ENCODE measurements around the gene VEGFC.

Gene VEGFC, protein sequence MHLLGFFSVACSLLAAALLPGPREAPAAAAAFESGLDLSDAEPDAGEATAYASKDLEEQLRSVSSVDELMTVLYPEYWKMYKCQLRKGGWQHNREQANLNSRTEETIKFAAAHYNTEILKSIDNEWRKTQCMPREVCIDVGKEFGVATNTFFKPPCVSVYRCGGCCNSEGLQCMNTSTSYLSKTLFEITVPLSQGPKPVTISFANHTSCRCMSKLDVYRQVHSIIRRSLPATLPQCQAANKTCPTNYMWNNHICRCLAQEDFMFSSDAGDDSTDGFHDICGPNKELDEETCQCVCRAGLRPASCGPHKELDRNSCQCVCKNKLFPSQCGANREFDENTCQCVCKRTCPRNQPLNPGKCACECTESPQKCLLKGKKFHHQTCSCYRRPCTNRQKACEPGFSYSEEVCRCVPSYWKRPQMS

DNA sequence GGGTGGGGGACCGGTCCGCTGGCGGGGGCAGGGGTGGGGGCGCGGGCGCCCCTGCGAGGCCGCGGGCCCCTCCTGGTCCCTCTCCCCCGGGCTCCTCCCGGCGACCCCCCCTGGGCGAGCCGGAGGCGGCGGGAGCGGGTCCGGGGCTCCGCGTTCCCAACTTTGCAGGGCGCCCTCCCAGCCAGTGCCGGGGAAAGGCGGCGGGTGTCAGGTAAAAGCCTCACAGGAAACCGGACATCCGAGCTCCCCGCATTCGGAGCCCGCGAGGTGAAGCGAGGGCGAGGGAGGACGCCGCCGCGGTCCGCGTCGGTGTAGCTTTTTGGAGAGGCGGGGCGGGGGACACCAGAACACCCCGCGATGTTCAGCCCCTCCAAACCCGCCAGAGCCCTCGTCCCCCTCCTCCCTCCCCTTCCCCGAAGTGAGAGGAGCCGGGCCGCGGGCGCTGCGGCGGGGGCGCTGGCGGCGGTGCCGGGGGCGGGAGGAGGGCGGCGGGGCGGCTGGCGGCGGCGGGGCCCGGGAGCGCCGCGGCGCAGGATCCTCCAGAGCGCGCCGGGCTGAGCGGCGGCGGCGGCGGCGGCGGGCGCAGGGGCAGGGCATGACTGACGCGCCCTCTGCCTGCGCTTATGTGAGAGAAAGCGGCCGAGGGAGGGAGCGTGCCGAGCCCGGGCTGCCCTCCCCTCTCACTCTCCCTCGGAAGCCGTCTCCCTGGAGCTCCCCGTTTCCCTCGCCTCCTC lies at the start of gene VEGFC:
Gene VEGFC, minus strand, starts transcription at position 597 of the 734 bp plus-strand sequence. CDS start 611 bp downstream, outside the sequence.
- DNase-seq (ENCODE audit: low read depth in 2 of 2), result peak in 1 of 2 donors; percentile 9

GRCh38 chr4:176841711-176842112 lies 49.0 kb upstream of the VEGFC start:
- DNase-seq (ENCODE audit: low read depth in 2 of 2), result no peak

DNA sequence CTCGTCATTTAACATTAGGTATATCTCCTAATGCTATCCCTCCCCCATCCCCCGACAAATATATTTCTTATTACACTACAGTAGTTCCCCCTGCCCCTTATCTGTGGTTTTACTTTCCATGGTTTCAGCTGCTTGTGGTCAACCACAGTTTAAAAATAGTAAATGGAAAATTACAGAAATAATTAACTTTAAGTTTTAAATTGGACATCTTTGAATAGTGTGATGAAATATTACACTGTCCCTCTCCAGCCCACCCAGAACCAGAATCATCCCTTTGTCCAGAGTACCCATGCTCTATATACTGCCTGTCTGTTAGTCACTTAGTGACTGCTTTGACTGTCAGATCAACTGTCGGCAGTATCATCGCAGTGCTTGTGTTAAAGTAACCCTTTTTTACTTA lies 47.4 kb upstream of the VEGFC start:
- DNase-seq (ENCODE audit: low read depth in 2 of 2), result no peak

- no peak for DNase-seq (ENCODE audit: low read depth in 2 of 2)
These were observed 46.9 kb upstream of the VEGFC start for GRCh38 chr4:176839656-176840055.

DNA sequence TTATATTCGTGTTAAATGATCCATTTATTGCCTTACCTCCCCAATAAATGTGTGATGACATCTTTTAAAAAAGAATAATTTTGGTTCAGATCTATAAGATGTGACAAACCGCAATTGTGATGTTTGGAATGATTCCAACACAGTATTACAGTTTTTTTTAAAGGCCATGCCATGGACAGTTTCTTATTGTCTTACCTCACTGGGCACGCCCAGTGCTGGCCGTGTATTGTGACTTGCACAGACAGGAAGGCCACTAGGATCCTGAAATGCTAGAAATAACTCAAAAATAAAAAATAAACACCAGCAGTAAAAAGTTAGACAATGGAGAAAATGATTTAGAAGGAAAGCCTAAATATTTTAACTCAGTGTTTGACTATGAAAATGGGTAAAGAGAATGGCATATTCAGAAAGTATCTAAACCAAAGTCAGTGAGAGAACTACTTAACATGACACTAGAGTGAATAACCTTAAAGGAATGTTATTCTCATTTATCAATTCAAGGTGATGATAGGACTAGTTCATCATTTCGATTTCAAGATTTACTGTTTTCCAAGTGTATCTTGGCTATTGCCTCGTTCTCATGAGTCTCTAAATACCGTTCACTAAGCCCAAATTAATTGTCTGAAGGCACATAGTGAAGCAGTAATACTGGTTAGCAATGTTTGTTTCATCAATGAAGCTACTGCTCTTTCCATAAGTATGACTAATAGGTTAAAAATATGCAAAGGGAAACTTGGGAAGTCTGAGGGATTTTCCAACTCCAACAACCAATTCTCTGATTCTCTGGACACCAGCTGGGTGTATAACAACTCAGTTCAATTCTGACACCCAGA lies 46.1 kb upstream of the VEGFC start:
- DNase-seq (ENCODE audit: low read depth in 2 of 2), result no peak

GRCh38 chr4:176837169-176837895 lies 44.6 kb upstream of the VEGFC start:
- no peak for DNase-seq (ENCODE audit: low read depth in 2 of 2)

GRCh38 chr4:176834531-176834930 lies 41.8 kb upstream of the VEGFC start:
- no peak for DNase-seq (ENCODE audit: low read depth in 2 of 2)

DNA sequence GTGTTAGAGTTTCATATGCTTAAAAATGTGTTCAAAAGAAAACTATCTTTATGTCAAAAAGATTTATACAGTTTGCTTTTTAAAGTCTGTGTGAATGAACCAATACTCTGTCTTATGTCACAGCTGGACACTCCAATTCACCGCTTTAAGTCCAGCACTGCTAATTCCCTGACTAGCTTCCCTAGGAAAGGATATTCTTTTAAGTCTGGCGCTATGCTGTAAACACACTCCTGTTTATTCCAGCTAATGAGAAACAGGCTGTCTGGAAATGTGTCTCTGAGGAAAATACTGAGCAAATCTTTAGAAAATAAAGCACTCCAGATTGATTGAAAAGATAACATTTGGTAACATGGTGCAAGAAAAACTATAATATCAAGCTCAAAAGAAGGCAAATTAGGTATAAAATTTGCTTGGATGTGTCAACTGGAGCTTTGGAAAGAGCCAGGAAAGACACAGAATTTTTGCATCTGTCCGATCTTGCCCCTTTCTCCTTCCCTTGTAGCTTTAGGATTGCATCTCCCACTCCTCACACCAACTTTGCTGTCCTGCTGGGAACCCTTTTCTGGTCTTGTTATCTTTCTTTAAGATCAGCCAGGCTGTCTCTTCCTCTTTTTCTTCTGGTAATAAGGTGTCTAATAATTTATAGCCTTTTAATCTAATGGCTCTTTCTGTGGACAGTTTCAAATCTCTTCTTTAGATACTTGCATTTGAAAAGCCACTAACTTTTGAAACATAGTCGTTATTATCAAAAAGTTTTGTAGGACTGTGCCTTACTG lies 40.9 kb upstream of the VEGFC start:
- DNase-seq (ENCODE audit: low read depth in 2 of 2), result no peak

DNA sequence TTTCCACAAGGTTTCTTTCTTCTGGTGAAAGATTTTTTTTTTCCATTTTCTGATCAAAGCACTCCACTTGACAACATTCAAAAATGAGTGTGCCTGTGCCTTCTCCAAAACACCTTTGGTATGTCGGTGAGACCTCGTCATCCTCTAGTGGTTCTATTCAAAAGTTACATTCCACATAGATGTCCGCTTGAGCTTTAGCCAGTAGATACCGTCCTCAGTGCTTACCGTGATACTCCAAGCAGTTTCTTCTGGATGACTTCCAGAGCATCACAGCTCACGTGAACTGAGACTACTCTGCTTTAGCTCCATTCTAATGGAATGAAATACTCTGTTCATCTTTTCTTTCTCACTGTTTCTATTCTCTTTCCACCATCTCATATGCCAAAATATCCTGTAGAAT lies 38.2 kb upstream of the VEGFC start:
- DNase-seq (ENCODE audit: low read depth in 2 of 2), result no peak

- DNase-seq (ENCODE audit: low read depth in 2 of 2), result no peak
These were observed 32.9 kb upstream of the VEGFC start for GRCh38 chr4:176825586-176825985.

- no peak for DNase-seq (ENCODE audit: low read depth in 2 of 2)
These were observed 32.1 kb upstream of the VEGFC start for GRCh38 chr4:176824645-176825366.

DNA sequence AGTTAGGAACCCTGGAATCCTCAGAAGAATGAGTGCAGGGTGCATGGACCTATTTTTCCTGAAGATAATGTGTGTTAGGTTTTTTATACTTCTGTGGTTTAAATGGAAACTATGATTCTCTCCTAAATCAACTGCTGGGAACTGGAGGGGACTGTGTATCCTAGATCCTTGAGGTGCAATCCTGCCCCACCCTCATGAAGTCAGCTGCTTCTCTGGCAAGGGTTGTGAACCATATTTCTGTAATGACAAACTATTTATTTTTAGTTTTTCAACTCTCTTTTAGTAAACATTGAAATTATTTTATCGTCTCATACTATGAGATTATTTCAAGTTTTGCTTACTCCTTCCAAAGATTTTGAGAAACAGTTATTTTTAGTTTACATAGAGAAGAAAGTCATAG lies 25.8 kb upstream of the VEGFC start:
- DNase-seq (ENCODE audit: low read depth in 2 of 2), result no peak

GRCh38 chr4:176817204-176817603 lies 24.5 kb upstream of the VEGFC start:
- no peak for DNase-seq (ENCODE audit: low read depth in 2 of 2)

GRCh38 chr4:176814770-176815169 lies 22.0 kb upstream of the VEGFC start:
- DNase-seq (ENCODE audit: low read depth in 2 of 2), result no peak

- no peak for DNase-seq (ENCODE audit: low read depth in 2 of 2)
These were observed 17.9 kb upstream of the VEGFC start for GRCh38 chr4:176810481-176811249.

GRCh38 chr4:176806778-176807375 lies 14.2 kb upstream of the VEGFC start:
- no peak for DNase-seq (ENCODE audit: low read depth in 2 of 2)

GRCh38 chr4:176805155-176805554 lies 12.4 kb upstream of the VEGFC start:
- no peak for DNase-seq (ENCODE audit: low read depth in 2 of 2)

GRCh38 chr4:176800891-176801534 lies 8.3 kb upstream of the VEGFC start:
- no peak for DNase-seq (ENCODE audit: low read depth in 2 of 2)

Data from stimulated activated CD8-positive, alpha-beta memory T cell treated with anti-CD3 and anti-CD28 coated beads, Interleukin-15, amount 100 ng/mL, for 48 hours (primary cell).